Activated gamma-delta T cell (primary cell): ENCODE results near the gene SHISA7.
"Not testable (repeated sequence)": the region's sequence is repeated elsewhere in the genome, so short reads cannot be mapped to it uniquely, and the experiment has no call there.

Experiments used
- DNase-seq: peaks from one replicate; lab custom pipeline; 2025; lab: John Stamatoyannopoulos, UW

Gene SHISA7

GRCh38 chr19:55446060-55446459 is 3.0 kb upstream of the SHISA7 start:
- DNase-seq = no peak

GRCh38 chr19:55444646-55445045 is 1.5 kb upstream of the SHISA7 start:
- no peak for DNase-seq

GRCh38 chr19:55443824-55444480 is 852 bp upstream of the SHISA7 start:
- DNase-seq = no peak

- no peak for DNase-seq
These were observed 633 bp downstream of the SHISA7 start for GRCh38 chr19:55442372-55442961.

GRCh38 chr19:55441692-55442321 is 1.3 kb downstream of the SHISA7 start:
- DNase-seq = no peak

- DNase-seq = no peak
These were observed 1.8 kb downstream of the SHISA7 start for GRCh38 chr19:55441319-55441691.

GRCh38 chr19:55440411-55441105 is 2.5 kb downstream of the SHISA7 start:
- DNase-seq = no peak

- DNase-seq = no peak
These were observed 4.0 kb downstream of the SHISA7 start for GRCh38 chr19:55439052-55439451.

- no peak for DNase-seq
These were observed 5.7 kb downstream of the SHISA7 start for GRCh38 chr19:55437410-55437809.

- no peak for DNase-seq
These were observed 6.3 kb downstream of the SHISA7 start for GRCh38 chr19:55436847-55437246.

GRCh38 chr19:55435020-55435419 is 8.1 kb downstream of the SHISA7 start:
- no peak for DNase-seq

GRCh38 chr19:55434356-55434919 is 8.7 kb downstream of the SHISA7 start:
- DNase-seq = no peak

- DNase-seq = no peak
These were observed 9.8 kb downstream of the SHISA7 start for GRCh38 chr19:55433292-55433691.

- DNase-seq = no peak
These were observed 10.7 kb downstream of the SHISA7 start for GRCh38 chr19:55432241-55432959.

- DNase-seq = no peak
These were observed 11.9 kb downstream of the SHISA7 start for GRCh38 chr19:55431183-55431582.

GRCh38 chr19:55426042-55426441 is 17.1 kb downstream of the SHISA7 start:
- DNase-seq = no peak

- DNase-seq = no peak
These were observed 18.6 kb downstream of the SHISA7 start for GRCh38 chr19:55424518-55424917.

GRCh38 chr19:55423225-55424005 is 19.7 kb downstream of the SHISA7 start:
- DNase-seq = no peak

GRCh38 chr19:55421281-55421680 is 21.8 kb downstream of the SHISA7 start:
- not testable (repeated sequence) for DNase-seq

- no peak for DNase-seq
These were observed 23.4 kb downstream of the SHISA7 start for GRCh38 chr19:55419624-55420236.

- no peak for DNase-seq
These were observed 24.0 kb downstream of the SHISA7 start for GRCh38 chr19:55419103-55419502.
